GM12875 (cell line): ENCODE data around the gene GATC.

Source experiments
- H3K4me3 ChIP-seq: one replicate; pipeline ENCODE4 v1.5.1; 2011; ENCODE audit warnings: low read depth, low read length, control low read depth
- TF ChIP-seq, protein P1 (sequence below): IDR thresholded peaks from 2 replicates; pipeline ENCODE4 v1.5.1; 2011; ENCODE audit warnings: low read depth, mild to moderate bottlenecking, control low read depth, inconsistent platforms, low read length, moderate library complexity, borderline replicate concordance; ENCODE audit not compliant: insufficient read depth

Gene GATC

DNA sequence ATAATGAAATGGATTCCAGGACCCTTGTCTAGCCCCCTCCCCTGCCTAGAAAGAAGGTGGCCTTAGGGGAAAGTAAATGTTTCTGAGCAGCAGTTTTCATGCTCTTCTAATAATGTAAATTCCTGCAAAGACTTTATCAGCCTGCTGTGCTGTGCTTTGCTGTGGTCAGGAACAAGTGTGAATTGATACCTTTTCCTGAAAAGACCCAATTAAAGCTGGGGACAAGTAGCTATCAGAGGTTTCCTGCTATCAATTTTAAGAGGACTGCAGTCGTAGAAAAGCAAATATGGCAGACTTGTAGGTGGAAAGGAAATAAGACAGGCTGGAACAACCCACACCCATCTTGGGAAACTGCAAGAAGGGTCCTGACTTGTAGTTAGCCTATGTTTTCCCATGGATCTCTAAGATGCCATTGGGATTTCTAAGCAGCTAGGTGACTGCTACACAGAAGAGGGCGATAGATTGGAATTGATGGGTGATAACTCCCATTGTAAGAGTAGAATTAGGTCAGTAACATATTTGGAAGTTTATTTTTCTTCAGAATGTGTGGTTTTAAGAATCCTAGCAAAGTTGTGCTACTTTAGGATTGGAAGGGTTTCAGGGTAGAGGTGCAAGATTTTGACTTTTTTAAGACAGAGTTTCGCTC, 52.7 kb downstream of the GATC start:
- no peak overlapping the region for H3K4me3 ChIP-seq
- TF ChIP-seq, protein P1, sequence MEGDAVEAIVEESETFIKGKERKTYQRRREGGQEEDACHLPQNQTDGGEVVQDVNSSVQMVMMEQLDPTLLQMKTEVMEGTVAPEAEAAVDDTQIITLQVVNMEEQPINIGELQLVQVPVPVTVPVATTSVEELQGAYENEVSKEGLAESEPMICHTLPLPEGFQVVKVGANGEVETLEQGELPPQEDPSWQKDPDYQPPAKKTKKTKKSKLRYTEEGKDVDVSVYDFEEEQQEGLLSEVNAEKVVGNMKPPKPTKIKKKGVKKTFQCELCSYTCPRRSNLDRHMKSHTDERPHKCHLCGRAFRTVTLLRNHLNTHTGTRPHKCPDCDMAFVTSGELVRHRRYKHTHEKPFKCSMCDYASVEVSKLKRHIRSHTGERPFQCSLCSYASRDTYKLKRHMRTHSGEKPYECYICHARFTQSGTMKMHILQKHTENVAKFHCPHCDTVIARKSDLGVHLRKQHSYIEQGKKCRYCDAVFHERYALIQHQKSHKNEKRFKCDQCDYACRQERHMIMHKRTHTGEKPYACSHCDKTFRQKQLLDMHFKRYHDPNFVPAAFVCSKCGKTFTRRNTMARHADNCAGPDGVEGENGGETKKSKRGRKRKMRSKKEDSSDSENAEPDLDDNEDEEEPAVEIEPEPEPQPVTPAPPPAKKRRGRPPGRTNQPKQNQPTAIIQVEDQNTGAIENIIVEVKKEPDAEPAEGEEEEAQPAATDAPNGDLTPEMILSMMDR = no peak

DNA sequence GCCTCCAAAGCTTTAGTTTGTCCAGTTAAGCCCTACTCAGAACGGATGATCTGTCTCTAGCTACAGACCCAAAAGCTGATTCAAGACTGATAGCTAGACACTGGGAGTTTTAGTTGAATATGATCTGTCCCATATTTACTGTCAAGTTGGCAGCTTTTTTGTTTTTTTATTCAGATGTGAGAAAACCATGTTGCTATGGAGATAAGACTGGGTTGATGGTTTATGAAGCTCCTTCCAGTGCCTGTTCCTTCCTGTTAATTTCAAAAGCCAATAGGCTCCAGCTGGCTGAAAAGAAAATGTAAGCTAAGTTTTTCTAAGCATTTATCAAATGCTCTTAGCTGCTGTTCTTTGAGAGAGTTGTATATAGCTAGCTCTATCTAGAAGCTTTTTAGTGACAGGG, 54.3 kb downstream of the GATC start:
- TF ChIP-seq, protein P1 = no peak
- no peak overlapping the region for H3K4me3 ChIP-seq

DNA sequence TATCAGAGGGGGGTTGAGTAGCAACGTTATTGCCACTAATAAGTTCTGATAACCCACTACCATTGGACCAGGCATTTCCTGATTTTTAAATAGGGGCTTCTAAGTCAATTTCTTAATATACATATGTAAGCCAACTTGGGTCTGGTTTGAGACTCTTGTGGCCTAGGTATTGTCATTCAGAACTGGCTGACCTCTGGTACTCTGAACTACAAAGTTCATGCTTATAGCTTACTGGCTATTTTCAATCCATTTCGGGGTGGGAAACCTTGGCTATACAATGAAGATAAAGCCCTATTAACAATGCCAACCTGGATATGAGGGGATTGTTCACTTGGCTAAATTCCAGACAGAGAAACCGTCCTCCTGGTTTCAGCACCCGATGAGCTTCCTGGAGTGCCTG, 58.3 kb downstream of the GATC start:
- TF ChIP-seq, protein P1 = no peak
- no peak overlapping the region for H3K4me3 ChIP-seq

DNA sequence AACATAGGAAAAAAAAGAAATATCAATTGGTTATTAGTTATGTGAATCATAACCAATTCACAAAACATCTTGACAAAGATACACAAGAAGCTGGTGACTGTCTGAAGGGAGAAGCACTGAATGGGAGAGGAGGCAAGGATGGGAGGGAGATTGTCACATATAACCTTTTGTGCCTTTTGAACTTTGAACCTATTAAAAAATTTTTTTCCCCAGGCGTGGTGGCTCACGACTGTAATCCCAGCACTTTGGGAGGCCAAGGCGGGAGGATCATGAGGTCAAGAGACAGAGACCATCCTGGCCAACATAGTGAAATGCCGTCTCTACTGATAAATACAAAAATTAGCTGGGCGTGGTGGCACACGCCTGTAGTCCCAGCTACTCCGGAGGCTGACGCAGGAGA, 62.3 kb downstream of the GATC start:
- TF ChIP-seq, protein P1 = no peak

More for the DNA sequence above, 62.3 kb downstream of the GATC start:
- no peak overlapping the region for H3K4me3 ChIP-seq
